SU-DHL-6 (cell line): ENCODE results near the gene GDNF.

Experiments
- H2AFZ ChIP-seq: fragments of 200-600 bp; sonication (generic); 2 replicates; pipeline ENCODE4 v1.6.1; 2014; ENCODE audit warnings: low read depth, mild to moderate bottlenecking, moderate library complexity, mixed read lengths, antibody characterized with exemption, low read length; ENCODE audit not compliant: severe bottlenecking
- H3F3A ChIP-seq: fragments of 200-600 bp; shearing (Covaris generic); 2 replicates; pipeline ENCODE4 v1.6.0; 2016; ENCODE audit warnings: antibody characterized with exemption, mild to moderate bottlenecking; ENCODE audit not compliant: insufficient read depth
- H3K27ac ChIP-seq: fragments of 200-600 bp; sonication (generic); 2 replicates; pipeline ENCODE4 v1.5.1; 2016; ENCODE audit warnings: low read depth, mild to moderate bottlenecking, low read length, moderate library complexity, mixed read lengths
- H3K27me3 ChIP-seq: fragments of 200-600 bp; sonication (generic), shearing (Covaris generic); 2 replicates; pipeline ENCODE4 v1.6.0; 2014; ENCODE audit warnings: mild to moderate bottlenecking, low read length
- H3K36me3 ChIP-seq: fragments of 200-600 bp; sonication (generic); 2 replicates; pipeline ENCODE4 v1.6.1; 2014; ENCODE audit warnings: mild to moderate bottlenecking, low read length, mixed read lengths
- H3K4me2 ChIP-seq: fragments of 300-600, 200-600 bp; shearing (Covaris generic), sonication (generic); 2 replicates; pipeline ENCODE4 v1.6.0; 2014; ENCODE audit warnings: low read length, low read depth, mild to moderate bottlenecking; ENCODE audit not compliant: poor library complexity, severe bottlenecking
- H3K4me3 ChIP-seq: fragments of 200-600 bp; sonication (generic); 2 replicates; pipeline ENCODE4 v1.5.1; 2014; ENCODE audit warnings: antibody characterized with exemption, low read length, mild to moderate bottlenecking, mixed read lengths; ENCODE audit not compliant: insufficient read depth, poor library complexity, severe bottlenecking
- H3K79me2 ChIP-seq: fragments of 200-600 bp; sonication (generic); 2 replicates; pipeline ENCODE4 v1.6.1; 2014; ENCODE audit warnings: mild to moderate bottlenecking, low read length, moderate library complexity; ENCODE audit not compliant: insufficient read depth
- H3K9ac ChIP-seq: fragments of 200-600 bp; sonication (generic); 2 replicates; pipeline ENCODE4 v1.7.0; 2014; ENCODE audit warnings: mild to moderate bottlenecking, low read length
- H3K9me2 ChIP-seq: fragments of 200-600 bp; sonication (generic); replicated peaks from 2 replicates; pipeline ENCODE4 v1.6.1; 2014; ENCODE audit warnings: low read length; ENCODE audit not compliant: insufficient read depth
- H3K9me3 ChIP-seq: fragments of 200-600 bp; sonication (generic); 2 replicates; pipeline ENCODE4 v1.6.1; 2014; ENCODE audit warnings: low read length, mixed read lengths; ENCODE audit not compliant: insufficient read depth
- H4K20me1 ChIP-seq: fragments of 200-600 bp; sonication (generic); 2 replicates; pipeline ENCODE4 v1.6.1; 2014; ENCODE audit warnings: low read depth, mild to moderate bottlenecking, antibody characterized with exemption, low read length, moderate library complexity, mixed read lengths
- EZH2phosphoT487 ChIP-seq: fragments of 200-600 bp; sonication (generic), shearing (Covaris generic); conservative IDR thresholded peaks from 2 replicates; pipeline ENCODE4 v1.6.1; 2018; ENCODE audit warnings: mild to moderate bottlenecking, antibody characterized with exemption, low read length, moderate library complexity, mixed read lengths
- TF ChIP-seq, protein P1 (sequence below): fragments of 200-600 bp; sonication (generic); IDR thresholded peaks from one replicate; pipeline ENCODE4 v1.5.1; 2017; ENCODE audit warnings: antibody characterized with exemption, mild to moderate bottlenecking, low read length, moderate library complexity; ENCODE audit not compliant: insufficient read depth, poor library complexity, severe bottlenecking

GDNF gene

GRCh38 chr5:37834542-37835379 lies 5.1 kb downstream of the GDNF start:
- TF ChIP-seq, protein P1, sequence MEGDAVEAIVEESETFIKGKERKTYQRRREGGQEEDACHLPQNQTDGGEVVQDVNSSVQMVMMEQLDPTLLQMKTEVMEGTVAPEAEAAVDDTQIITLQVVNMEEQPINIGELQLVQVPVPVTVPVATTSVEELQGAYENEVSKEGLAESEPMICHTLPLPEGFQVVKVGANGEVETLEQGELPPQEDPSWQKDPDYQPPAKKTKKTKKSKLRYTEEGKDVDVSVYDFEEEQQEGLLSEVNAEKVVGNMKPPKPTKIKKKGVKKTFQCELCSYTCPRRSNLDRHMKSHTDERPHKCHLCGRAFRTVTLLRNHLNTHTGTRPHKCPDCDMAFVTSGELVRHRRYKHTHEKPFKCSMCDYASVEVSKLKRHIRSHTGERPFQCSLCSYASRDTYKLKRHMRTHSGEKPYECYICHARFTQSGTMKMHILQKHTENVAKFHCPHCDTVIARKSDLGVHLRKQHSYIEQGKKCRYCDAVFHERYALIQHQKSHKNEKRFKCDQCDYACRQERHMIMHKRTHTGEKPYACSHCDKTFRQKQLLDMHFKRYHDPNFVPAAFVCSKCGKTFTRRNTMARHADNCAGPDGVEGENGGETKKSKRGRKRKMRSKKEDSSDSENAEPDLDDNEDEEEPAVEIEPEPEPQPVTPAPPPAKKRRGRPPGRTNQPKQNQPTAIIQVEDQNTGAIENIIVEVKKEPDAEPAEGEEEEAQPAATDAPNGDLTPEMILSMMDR: no peak
- no peak for TF ChIP-seq EZH2phosphoT487
- no peak overlapping the region for H3K27ac ChIP-seq
- H3K9me3 ChIP-seq: no peaks in the 10 kb centered on the region
- no peaks in the 10 kb centered on the region for H3F3A ChIP-seq
- H3K4me3 ChIP-seq: no peak overlapping the region
- no peaks in the 10 kb centered on the region for H3K27me3 ChIP-seq
- no peaks in the 10 kb centered on the region for H3K79me2 ChIP-seq
- no peak overlapping the region for H2AFZ ChIP-seq
- no peak overlapping the region for H3K9ac ChIP-seq
- no peaks in the 10 kb centered on the region for H3K36me3 ChIP-seq
- H4K20me1 ChIP-seq: no peaks in the 10 kb centered on the region
- no peaks in the 10 kb centered on the region for H3K9me2 ChIP-seq
- H3K4me2 ChIP-seq: no peak overlapping the region

DNA sequence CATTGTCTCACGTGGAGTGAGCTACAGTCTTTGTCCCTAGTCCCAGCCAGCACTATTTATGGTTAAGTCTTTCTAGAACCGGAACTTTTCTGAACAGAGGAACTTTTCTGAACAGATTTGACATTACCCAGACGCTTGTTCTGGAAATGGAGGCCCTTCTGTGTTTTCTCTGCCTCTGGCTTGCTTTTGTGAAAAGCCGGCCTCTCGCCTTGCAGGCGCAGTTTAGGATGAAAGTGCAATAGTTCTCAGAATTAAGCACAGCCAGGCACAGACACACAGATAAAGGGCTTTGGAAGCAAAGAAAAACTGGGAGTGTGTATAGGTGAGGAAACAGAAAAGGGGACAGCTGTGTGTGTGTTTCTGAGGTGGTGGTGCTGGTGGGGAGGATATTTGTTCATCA lies 5.9 kb downstream of the GDNF start:
- Histone ChIP-seq H4K20me1 (no peaks in the 10 kb centered on the region), H3K4me3 (no peak overlapping the region), H2AFZ (no peak overlapping the region)

DNA sequence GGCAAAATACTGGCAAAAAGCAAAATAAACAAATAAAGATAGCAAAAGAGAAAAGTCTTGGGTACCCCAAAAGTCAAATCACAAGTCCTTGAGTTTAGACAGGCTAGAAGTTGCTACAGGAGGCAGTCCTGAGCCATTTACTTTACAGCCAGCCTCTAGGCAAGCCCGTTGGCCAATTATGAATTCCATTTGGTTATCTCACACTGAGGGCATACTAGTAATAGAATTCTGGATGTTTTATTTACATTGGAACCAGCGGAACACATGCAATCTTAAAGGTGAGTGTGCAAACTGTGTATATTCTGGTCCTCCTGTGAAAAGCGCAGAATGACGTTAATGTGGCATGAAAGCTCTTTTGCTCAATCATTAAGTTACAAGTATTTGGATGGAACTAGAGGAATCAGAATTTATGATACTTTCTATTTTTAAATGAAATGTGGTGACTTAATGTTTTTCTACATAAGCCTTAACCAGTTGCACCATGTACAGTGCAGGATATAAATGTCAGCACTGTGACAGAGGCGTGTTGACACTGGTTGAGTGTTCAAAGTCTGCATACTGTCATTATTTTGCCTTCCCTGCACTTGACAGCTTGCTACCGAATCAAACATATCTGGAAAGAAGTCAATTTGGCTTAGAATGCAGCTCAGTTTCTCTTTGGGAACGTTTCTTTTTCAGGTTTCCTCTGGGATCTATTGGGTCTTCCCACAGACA lies 7.9 kb downstream of the GDNF start:
- Histone ChIP-seq H3K4me2 (no peak overlapping the region), H3K36me3 (no peaks in the 10 kb centered on the region), H3K9me3 (no peaks in the 10 kb centered on the region)

More for the DNA sequence above, 5.9 kb downstream of the GDNF start:
- H3K9ac ChIP-seq: no peak overlapping the region
- TF ChIP-seq, protein P1: no peak
- no peak for TF ChIP-seq EZH2phosphoT487
- H3K79me2 ChIP-seq: no peaks in the 10 kb centered on the region
- H3K9me3 ChIP-seq: no peaks in the 10 kb centered on the region
- no peak overlapping the region for H3K4me2 ChIP-seq
- H3K9me2 ChIP-seq: no peaks in the 10 kb centered on the region
- H3K27ac ChIP-seq: no peak overlapping the region
- no peaks in the 10 kb centered on the region for H3K27me3 ChIP-seq
- H3K36me3 ChIP-seq: no peaks in the 10 kb centered on the region
- no peaks in the 10 kb centered on the region for H3F3A ChIP-seq

More for the DNA sequence above, 7.9 kb downstream of the GDNF start:
- Histone ChIP-seq H2AFZ (no peak overlapping the region), H3F3A (no peaks in the 10 kb centered on the region), H4K20me1 (no peaks in the 10 kb centered on the region), H3K79me2 (no peaks in the 10 kb centered on the region), H3K27me3 (no peaks in the 10 kb centered on the region), H3K4me3 (no peak overlapping the region), H3K9me2 (no peaks in the 10 kb centered on the region), H3K27ac (no peak overlapping the region), H3K9ac (no peak overlapping the region)
- TF ChIP-seq EZH2phosphoT487: no peak
- TF ChIP-seq, protein P1: no peak
